Neural progenitor cell (in vitro differentiated cells): ENCODE results near the gene IFRD2.

Source experiments
- CTCF ChIP-seq: fragments of 200-600 bp; sonication (generic); IDR thresholded peaks from 2 replicates; pipeline ENCODE4 v1.5.1; 2017; ENCODE audit warnings: antibody characterized with exemption, mild to moderate bottlenecking
- EZH2 ChIP-seq: fragments of 200-600 bp; sonication (generic); IDR thresholded peaks from 2 replicates; pipeline ENCODE4 v1.6.1; 2017; ENCODE audit warnings: antibody characterized with exemption, mild to moderate bottlenecking, moderate library complexity

GRCh38 chr3:50274371-50275104 lies 17.7 kb downstream of the IFRD2 start:
- TF ChIP-seq CTCF, result peak; percentile 95
- TF ChIP-seq EZH2, result no peak
